GM06990 (cell line): Measurements from ENCODE around the gene FAM107B.

Experiments used
- DNase-seq: peaks from one replicate; pipeline ENCODE4 v3.0.0-alpha.2; 2011; ENCODE audit not compliant: insufficient read length; ENCODE audit errors: extremely low read depth
- H3K27me3 ChIP-seq: replicated peaks from 2 replicates; pipeline ENCODE4 v1.6.0; 2011; ENCODE audit warnings: low read length; ENCODE audit not compliant: control insufficient read depth, insufficient read depth
- H3K36me3 ChIP-seq: 2 replicates; pipeline ENCODE4 v1.5.1; 2011; ENCODE audit warnings: low read length; ENCODE audit not compliant: control insufficient read depth, insufficient read depth
- H3K4me3 ChIP-seq: replicated peaks from 2 replicates; pipeline ENCODE4 v1.5.1; 2011; ENCODE audit warnings: low read depth, mild to moderate bottlenecking, control low read depth, low read length
- CTCF ChIP-seq: IDR thresholded peaks from 2 replicates; pipeline ENCODE4 v1.5.1; 2011; ENCODE audit warnings: low read length, control low read depth, mild to moderate bottlenecking, inconsistent platforms; ENCODE audit not compliant: insufficient read depth, poor library complexity, severe bottlenecking

Gene FAM107B

DNA sequence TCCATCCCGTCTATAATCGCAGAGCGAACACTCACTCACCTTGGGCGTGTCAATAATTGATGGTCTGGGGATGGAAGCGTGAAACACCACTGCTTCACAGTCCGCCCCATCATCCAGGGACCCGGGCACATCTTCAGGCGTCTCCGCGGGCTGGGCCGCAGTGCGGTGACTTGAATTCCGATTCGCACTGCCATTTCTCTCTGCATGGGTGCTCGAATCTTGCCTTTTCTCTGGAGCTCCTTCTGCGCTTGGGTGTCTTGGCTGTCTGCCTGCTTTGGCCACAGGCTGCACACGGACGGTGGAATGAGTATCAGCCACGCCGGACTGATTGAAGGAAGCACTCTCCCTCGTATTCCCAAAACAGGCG lies 500 bp downstream of the FAM107B start:
- no peak for TF ChIP-seq CTCF
- Histone ChIP-seq H3K27me3 (no peaks in the 10 kb centered on the region; the same call in 1 of the 2 replicates), H3K36me3 (no peaks in the 10 kb centered on the region), H3K4me3 (no peak overlapping the region)
- no peak for DNase-seq

DNA sequence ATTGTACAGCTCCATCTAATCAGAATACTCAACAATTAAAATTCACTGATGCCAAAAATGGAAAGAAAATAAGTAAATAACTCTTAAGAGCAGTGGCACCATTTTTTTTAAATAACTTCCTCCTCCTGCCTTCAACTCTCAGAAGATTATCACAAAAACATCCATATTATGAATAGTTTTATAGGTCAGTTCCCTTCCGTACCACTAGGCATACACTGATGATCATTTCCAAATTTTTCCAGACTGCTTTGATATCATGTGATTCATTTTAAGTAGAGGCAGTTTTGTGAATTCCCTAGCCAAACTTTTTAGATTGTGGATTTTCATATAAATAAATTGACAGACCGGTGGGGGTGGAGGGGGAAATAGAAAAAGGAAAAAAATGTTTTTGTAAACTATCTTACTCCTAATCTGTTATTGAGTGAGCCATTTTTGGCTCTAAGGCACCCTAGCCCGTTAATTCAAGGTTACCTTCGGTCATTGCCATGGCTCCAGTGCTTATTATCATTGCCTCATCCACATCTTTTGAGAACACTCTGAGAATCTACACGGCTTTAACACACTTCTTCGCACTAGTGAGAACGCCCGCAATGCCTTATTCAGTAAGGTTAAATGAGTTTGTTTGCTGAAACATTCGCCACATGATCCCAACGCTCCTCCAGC lies 1.0 kb downstream of the FAM107B start:
- Histone ChIP-seq H3K4me3 (no peak overlapping the region), H3K27me3 (no peaks in the 10 kb centered on the region; the same call in 1 of the 2 replicates), H3K36me3 (no peaks in the 10 kb centered on the region)
- no peak for TF ChIP-seq CTCF
- no peak for DNase-seq

DNA sequence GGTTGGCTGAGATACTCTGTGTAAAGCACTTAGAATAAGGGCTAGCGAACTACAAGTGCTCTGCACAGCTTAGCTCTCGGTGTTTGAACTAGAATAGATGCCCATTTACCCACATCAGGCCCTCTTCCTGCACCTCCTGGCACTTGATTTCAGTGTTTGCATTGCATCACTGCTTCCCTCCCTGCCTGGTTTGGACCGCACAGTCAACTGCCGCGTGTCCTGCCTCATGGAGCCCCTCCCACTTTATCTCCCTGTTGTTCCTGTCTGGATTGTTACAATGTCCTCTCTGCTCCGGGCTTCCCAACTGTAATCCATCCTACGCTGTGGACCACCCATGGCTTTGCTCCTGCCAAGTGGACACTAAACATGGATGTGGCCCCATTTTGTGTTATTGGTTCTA lies 2.3 kb downstream of the FAM107B start:
- Histone ChIP-seq H3K4me3 (no peak overlapping the region), H3K27me3 (no peaks in the 10 kb centered on the region; the same call in 1 of the 2 replicates)
- DNase-seq, result no peak

GRCh38 chr10:14770927-14771326 lies 3.8 kb downstream of the FAM107B start:
- no peaks in the 10 kb centered on the region for H3K36me3 ChIP-seq
- no peaks in the 10 kb centered on the region; the same call in 1 of the 2 replicates for H3K27me3 ChIP-seq
- H3K4me3 ChIP-seq, result no peak overlapping the region
- no peak for TF ChIP-seq CTCF
- no peak for DNase-seq

More for the DNA sequence above, 2.3 kb downstream of the FAM107B start:
- no peak for TF ChIP-seq CTCF
- no peaks in the 10 kb centered on the region for H3K36me3 ChIP-seq

DNA sequence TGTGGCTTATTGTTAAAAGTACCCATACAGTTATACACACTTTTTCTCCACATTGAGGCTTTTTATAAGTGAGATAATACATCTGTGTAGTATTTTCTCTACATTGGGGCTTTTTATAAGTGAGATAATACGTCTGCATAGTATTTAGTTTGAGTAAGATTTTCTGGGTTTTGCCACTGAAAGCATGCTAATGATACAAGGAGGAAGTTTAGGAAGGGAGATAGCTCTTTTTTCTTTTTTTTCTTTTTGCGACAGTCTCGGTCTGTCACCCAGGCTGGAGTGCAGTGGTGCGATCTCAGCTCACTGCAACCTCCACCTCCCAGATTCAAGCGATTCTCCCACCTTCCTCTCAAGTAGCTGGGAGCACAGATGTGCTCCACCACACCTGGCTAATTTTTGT lies 13.3 kb downstream of the FAM107B start:
- H3K36me3 ChIP-seq, result no peaks in the 10 kb centered on the region
- no peak for TF ChIP-seq CTCF
- no peak overlapping the region for H3K4me3 ChIP-seq
- H3K27me3 ChIP-seq, result no peaks in the 10 kb centered on the region
- no peak for DNase-seq
